ENCODE results near the gene GLG1.
"Not testable (repeated sequence)": the region's sequence is repeated elsewhere in the genome, so short reads cannot be mapped to it uniquely, and the experiment has no call there.

- TF ChIP-seq, protein P1, sequence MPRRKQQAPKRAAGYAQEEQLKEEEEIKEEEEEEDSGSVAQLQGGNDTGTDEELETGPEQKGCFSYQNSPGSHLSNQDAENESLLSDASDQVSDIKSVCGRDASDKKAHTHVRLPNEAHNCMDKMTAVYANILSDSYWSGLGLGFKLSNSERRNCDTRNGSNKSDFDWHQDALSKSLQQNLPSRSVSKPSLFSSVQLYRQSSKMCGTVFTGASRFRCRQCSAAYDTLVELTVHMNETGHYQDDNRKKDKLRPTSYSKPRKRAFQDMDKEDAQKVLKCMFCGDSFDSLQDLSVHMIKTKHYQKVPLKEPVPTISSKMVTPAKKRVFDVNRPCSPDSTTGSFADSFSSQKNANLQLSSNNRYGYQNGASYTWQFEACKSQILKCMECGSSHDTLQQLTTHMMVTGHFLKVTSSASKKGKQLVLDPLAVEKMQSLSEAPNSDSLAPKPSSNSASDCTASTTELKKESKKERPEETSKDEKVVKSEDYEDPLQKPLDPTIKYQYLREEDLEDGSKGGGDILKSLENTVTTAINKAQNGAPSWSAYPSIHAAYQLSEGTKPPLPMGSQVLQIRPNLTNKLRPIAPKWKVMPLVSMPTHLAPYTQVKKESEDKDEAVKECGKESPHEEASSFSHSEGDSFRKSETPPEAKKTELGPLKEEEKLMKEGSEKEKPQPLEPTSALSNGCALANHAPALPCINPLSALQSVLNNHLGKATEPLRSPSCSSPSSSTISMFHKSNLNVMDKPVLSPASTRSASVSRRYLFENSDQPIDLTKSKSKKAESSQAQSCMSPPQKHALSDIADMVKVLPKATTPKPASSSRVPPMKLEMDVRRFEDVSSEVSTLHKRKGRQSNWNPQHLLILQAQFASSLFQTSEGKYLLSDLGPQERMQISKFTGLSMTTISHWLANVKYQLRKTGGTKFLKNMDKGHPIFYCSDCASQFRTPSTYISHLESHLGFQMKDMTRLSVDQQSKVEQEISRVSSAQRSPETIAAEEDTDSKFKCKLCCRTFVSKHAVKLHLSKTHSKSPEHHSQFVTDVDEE (CRISPR knock-in tag; IDR thresholded peaks at IDR 0.05), result not testable (repeated sequence)
- TF ChIP-seq ZNF8 (CRISPR knock-in tag; IDR thresholded peaks at IDR 0.05); ZNF70 (CRISPR knock-in tag; IDR thresholded peaks at IDR 0.05); PATZ1 (CRISPR knock-in tag; IDR thresholded peaks at IDR 0.05; ENCODE audit: borderline replicate concordance); RARB (CRISPR knock-in tag; IDR thresholded peaks at IDR 0.05): not testable (repeated sequence)
Measured at GRCh38 chr16:74518934-74519333, 88.0 kb downstream of the GLG1 start.

Data from SK-N-SH treated with all-trans-retinoic acid at 6 μM for 48 hours (cell line).